ENCODE data around the gene TEX35.

TEX35 gene

DNA sequence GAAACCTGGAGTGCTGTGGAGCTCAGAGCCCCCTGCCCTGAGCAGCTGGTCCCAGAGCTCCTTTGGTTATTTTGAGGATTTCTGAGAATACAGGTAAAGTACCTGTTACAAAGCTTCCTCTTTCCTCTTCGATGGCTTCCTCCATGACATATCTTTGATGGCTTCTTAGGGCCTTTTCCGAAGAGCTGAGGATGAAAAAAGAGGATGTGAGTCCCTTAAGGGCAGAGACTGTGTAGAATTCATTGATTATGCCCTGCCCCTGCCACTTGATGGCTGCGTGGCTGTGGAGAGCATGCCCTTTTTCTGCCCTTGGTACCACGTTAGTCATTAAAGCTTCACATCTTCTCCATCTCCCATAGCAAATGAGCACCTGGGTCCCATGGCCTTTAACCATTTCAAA is 14.2 kb downstream of the TEX35 start:
- no peak for DNase-seq

DNA sequence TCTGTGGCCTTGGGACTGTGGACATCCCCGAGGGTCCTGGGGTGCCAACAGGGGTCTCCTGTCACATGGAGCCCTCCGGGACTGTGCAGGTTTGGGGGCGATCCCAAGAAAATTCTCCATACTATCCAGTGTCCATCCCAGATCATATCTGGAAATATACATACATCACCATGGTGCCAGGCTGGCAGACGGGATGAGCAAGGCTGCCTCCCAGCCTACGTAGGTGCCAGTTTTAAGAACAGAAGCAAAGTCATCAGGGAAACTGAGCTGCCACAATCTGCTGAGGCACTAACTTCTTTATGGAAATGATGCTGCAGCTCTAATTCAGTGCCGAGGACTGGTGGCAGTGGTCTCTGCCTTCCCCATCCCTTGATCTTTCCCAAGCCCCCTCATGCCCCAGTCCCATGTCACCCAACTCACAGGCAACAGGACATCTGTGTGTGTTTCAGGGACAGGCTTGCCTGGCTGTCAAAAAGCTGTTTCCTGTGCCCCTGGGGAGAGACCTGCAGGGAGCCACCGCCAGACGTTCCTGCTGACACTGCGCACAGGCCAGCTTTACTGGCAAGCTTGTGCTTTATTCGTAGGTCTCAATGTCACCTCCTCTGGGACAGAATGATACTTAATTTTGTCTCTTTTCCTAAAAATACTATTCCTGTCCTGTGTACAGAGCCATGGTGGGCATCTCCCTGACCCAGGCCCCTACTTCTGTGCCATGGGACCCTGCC is 15.5 kb downstream of the TEX35 start:
- DNase-seq = no peak

DNA sequence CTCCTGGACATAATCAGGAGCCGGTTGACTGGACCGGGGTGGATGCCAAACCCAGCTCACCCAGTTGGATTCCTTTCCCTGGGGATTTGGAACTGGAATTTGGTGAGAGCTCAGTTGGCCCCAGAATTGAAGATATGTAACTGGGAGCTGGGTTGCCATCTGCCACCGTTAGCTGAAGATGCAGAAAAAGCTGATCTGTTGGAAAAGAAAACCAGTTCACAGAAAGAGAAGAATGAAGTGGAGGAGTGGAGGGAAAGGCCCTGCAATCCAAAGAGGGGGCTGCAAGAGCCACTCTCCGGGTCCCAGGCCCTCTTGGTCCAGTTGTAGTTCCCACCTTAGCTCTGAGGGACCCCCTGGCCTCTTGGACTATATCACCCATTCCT is 16.0 kb downstream of the TEX35 start:
- DNase-seq = no peak

DNA sequence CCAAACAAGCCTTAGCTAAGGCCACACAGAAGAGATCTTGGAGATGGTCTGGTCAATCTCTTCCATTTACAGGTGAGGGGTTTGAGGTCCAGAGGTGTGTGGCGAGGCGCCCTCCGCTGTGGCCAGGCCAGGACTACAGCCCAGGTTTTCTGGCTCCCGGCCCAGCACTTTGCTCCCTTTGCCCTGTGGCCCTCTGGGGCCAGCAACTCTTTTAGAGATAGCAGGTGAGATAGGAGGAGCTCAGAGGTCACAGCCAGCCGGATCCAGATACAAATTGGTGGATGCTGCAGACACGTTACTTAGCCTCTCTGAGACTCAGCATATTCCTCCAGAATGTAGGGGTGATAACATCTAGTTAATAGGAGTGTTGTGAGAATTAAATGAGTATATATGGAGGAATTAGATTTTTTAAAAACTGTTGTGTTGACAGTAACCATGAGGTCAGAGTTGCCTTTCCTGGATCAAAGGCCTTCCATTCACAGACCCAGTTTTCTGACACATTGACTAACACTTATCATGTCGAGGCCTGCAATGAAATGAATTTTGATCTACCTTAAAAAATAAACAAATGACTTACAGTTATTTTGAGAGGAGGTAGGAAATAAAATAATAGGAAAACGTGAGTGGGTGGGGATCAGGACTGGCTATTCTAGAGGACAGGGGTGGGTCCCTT is 16.6 kb downstream of the TEX35 start:
- no peak for DNase-seq

DNA sequence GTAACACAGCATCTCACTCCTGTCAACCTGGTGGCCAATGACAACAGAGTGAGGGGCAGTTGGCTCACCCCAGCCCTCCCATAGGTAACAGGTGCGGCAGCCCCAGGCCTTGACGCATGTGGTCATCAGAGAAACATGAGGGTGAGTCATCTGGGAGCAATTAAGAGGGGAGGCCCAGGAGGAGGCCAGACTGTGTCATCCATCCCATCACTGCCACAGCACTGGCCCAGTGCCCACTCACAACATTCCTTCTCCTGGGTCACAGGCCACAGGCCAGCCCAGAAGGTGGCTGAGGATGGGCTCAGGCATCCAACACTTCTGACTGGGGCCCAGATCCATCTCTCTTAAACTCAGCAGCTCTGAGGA is 17.1 kb downstream of the TEX35 start:
- no peak for DNase-seq

DNA sequence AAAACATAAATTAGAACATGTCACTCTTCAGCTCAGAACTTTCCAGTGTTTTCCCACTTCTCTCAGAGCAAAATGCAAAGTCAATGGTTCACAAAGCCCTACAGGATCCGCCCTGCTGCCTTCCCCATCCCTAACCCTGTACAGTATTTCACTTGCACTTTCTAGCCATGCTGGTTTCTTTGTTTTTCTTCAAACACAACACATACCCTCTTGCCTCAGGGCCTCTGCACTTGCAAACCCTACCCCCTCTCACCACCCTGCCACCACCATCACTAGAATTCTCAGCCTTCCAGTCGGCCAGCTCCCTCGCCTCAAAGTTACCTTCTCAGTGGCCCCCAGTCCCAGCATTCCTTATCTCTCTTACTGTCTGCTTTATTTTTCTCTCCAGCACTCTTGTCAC is 17.6 kb downstream of the TEX35 start:
- no peak for DNase-seq

DNA sequence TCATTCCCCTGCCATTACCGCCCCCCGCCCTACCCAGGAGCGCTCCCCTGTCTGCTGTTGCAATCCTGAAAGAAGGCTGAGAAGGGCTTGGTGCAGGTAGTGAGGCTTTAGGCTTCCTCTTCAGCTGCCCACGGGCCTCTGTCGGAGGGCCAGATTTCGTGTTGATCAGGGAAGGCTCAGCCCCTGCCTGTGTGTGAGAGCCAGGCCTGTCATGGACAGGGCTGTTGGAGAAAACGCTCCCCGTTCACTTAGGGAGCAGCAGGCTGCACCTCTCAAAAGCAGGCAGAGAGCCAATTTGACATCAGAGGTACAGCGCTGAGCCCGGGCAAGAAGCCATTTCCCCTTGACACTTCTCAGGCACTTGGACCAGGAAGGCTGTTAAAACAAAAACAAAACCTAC is 19.0 kb downstream of the TEX35 start:
- no peak for DNase-seq

DNA sequence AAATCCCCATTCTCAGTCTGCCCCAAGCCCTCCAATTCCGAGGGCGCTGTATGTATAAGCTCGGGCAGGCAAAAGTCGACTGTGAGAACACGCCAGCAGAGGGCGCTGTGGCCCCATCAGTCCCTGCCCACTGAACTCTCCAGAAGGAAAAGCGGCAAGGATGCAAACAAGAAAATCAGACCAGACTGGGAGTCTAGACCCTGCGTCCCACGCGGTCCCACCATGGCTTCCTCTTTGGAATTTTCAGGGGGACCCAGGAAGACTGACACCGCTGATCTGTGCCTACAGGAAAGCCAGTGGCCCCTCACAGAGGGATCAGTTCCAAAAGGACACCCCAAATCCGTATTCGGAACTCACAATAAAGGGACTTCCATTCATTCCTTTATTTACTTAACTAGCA is 19.5 kb downstream of the TEX35 start:
- peak; percentile 81 to 85 for DNase-seq

DNA sequence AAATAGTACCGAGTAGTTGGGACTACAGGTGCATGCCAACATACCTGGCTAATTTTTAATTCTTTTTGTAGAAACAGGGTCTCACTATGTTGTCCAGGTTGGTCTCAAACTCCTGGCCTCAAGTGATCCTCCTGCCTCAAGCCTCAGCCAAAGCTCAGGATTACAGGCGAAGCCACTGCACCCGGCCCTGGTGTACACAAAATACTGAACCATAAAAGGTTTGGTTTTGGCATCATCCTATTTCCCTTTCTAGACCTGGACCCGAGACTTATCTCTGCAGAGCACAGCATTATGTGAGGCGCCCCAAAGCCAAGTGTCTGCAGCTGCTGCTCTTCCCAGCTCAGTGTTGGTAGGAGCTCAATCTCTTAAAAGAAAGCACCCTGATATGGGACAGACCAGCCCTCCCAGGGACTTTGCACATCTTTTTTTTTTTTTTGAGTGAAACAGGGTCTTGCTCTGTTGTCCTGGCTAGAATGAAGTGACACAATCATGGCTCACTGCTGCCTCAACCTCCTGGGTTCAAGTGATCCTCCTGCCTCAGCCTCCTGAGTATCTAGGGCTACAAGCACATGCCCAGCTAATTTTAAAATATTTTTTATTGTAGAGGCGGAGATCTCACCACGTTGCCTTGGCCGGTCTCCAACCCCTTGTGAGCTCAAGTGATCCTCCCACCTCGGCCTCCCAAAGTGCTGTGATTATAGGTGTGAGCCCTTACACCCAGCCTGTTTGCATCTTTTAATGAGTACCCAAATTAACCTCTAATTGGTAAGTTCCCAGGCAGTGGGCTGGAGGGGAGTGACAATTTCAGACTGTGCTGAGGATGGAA is 20.4 kb downstream of the TEX35 start:
- no peak for DNase-seq

DNA sequence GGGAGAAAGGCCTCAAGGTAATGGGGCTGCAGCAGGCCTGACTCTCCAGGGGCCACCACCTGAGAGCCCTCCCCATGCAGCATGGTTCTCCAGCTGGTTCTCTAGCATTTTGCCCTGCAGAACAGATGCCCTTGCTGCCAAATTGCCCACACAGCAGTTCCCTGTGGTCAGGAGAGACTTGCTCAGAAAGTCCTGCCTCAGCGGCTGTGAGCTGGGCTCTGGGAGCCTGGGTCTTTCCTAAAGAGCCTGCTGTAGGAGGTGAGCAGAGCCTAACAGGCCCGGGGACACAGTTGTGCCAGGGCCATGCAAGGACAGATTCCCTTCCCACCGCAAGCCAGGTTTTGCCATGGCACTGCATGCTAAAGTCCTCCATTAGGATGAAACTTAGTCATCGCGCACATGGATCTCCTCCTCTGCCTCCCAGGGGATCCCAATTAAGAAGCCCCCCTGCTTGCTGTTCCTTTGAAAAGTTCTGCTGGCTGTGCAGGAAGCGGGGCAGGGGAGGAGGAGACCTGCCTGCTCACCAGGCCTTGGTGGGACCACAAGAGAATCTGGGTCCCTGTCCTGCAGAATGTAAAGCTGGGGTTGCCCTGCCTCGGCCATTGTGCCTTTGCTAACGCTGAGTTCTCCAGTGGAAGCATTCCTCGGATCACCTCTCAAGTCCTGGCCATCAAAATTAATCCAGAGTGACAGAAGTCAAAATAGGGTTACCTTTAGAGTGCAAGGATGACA is 21.4 kb downstream of the TEX35 start:
- DNase-seq = no peak

DNA sequence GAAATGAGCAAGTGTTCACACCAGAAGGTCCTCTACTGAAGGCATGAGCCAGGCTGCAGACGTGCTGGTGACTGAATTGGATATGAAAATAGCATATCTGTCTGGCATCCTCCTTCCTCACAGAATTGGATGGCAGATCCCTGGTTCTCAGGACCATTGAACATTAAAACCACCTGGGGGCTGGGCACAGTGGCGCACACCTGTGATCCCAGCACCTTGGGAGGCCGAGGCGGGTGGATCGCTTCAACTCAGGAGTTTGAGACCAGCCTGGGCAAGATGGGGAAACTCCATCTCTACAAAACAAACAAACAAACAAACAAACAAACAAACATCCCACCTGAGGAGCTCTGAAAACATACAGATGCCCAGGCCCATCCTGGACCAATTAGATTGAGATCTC is 23.4 kb downstream of the TEX35 start:
- DNase-seq = no peak

DNA sequence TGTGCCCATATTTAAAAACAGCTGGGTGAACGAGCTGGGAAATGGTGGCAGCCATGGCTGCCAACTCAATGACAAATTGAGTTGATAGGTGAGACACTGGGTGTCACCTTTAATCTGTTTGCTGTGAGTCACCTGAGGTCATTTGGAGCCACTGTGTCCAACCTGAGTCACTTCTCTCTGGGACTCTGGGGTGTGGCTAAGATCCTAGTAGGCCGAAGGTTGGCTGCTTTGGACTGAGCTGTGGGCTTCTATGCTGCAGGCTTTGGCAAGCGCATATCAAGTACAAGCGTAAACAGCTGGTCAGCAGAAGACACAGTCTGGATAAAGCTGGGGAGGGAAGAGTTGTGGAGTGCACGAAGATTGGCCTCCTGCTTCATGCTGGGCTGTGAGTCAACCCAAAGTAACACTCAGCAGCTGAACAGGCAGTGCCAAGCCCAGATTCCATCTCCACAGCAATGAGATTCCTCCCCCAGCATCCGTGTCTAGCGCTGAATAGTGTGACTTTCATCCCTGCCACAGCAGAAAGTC is 24.0 kb downstream of the TEX35 start:
- DNase-seq = no peak

DNA sequence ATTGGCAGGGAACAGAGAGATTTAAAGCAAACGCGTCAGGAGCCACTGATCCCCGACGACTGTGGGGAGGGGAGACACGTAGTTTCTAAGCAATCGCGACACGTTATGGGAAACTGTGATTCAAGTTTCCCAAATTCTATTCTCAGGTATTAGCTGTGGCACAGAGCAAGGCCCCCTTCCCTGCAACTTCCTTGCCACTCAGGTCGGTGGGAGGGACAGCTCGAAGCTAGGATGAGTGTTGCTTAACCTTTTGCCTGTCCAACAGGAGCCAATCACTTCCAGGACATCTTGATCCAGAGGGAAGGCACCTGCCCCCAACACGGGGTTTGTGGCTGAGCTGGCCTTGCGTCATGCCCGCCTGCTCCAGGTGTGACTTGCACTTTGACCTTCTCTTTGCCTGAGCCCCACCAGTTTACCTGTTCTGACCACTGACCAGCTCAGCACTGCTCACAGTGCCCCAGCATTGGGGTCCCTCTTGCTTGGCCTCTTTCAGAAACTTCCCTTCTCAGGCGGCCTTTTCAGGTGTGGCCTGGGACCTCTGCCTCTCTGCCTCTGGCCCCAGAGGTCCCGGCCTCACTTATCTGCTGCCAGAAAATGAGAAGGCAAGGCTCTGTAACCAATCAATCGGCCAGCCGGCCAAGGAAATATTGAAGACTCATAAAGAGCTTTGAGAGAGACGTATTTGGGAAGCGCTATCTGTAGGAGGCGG is 24.6 kb downstream of the TEX35 start:
- no peak for DNase-seq

DNA sequence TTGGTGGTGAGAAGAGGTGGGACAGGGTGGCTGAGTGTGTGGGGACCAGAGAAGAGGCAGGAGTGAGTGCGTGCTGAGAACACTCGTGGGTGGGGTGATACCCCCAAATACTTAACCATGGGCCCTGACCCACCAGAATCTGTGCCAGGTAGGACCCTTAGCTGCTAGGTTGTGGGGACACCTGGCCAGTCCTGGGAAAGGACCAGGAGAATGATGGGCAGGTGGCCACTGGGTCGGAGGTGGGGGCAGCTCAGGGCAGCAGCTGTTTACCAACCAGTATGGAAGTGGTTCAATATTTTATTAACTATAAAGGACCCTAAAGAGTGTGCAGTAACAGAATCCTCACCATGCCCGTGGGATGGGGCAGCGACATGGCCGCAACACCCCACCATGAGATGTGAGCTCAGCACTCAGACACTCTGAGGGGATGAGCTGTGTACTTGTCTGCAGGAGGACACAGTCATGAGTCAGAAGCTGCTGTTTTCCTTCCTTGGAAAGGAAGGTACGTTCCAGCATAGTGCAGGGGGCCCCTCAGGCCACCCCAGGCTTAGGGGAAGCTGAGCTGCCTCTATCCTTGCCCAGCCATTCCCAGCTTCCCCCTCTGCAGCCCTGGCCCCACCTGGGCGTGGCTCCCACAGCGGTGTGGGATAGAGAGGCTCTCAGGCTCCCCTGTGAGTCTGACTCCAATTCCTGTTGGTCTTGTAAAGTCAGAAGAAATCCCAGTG is 25.4 kb downstream of the TEX35 start:
- DNase-seq = no peak

DNA sequence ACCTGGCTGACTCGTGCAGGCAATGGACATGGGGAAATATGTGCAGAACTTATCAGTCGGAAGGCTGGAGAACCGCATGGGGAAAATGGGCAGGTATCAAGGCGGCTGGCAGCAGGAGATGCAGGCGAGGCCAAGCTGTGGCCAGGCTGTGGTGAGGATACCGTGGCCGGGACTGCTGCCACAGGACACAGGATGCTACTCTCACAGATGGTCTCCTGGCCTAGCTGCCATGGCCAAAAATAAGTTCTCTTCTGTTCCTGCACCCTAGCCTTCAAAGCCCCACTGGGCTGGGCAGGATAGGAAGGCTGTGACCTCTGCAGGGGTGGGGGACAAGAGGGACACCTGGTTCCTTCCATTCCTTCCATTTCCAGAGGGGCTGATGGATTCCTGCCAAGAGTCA is 26.4 kb downstream of the TEX35 start:
- no peak for DNase-seq

DNA sequence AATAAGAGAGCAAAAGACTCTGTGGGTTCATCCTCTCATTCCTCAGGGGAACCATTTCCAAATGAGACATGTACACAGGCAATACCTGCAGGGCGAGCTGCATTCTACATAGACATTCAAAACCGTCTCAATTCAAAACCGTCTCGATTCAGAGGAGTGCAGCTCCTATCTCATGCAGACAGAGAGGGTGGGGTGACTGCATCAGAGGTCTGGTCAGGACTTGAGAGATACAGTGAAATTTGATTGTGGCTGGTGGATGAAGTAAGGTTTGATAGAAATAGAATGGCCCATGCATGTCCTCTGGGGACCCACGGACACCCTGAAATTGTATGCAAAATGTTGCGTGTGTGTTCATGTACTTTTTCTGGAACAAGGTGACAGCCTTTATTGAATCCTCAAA is 27.3 kb downstream of the TEX35 start:
- no peak for DNase-seq

DNA sequence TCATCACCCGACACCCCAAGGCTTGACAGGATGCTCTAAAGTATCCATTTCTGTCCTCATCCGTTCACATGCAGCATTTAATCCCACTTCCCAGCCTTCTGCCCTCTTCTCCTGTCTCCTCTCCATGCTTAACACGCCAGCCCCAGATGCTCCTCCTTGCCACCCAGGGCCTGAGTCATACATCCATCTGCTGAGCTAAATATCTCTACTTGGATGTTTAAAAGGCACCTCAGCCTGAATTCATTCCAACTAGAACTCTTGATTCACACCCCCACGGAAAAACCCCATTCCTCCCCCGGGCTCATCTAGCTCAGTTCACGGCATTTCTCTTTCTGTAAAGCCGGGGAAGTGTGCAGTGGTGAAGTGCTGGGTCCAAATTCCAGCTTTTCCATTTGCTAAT is 27.7 kb downstream of the TEX35 start:
- DNase-seq = no peak

DNA sequence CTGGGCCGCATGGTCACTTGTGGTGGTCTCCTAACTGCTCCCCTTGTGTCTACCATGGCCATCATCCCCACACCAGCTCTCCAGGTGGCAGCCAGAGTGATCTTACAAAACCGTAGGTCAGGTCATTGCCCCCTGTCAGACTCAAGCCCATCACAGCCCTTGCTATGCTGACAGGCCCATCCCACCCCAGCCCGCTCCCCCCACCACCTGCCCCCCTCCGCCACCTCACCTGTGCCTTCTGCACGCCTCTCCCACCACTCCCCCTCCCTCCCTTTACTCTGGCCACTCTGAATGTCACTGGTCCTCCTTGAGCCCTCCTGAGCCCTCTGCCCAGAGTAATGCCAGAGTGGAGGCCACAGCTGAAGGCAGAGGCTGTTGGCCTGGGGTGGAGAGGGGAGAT is 28.5 kb downstream of the TEX35 start:
- no peak for DNase-seq

DNA sequence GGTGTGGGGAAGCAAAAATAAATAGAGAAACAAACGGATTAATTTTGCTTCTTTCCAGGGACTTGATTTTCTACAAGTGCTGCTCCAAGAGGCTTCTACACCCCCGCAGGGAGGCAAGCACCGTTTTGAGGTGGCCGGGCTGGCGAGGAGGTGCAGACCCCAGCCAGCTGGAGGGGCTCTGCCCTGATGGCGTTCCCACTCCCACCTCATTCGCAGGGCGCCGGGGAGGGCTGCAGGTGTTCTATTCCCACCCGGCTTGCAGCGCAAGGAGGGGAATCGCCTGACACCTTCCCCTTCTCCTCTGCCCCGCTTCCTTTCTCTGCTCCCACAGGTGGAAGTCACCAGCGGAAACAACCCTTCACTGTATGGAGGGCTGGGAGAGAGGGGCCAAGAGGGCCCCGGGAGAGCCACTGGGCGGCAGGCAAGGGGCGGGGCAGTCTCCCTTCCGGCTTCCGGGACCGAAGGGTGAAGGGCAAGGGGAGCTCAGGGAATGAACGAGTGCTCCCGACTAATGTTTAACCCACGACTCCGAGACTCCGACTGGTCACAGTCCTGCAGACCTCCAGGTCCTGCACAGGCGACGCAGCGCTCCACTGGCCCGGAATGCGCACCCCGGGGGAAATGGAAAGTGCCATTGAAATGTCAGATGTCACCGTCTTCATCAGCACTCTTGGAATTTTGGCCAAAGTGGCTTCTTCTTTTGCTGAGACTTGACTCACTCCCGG is 29.1 kb downstream of the TEX35 start:
- peak; percentile 64 to 68 for DNase-seq

DNA sequence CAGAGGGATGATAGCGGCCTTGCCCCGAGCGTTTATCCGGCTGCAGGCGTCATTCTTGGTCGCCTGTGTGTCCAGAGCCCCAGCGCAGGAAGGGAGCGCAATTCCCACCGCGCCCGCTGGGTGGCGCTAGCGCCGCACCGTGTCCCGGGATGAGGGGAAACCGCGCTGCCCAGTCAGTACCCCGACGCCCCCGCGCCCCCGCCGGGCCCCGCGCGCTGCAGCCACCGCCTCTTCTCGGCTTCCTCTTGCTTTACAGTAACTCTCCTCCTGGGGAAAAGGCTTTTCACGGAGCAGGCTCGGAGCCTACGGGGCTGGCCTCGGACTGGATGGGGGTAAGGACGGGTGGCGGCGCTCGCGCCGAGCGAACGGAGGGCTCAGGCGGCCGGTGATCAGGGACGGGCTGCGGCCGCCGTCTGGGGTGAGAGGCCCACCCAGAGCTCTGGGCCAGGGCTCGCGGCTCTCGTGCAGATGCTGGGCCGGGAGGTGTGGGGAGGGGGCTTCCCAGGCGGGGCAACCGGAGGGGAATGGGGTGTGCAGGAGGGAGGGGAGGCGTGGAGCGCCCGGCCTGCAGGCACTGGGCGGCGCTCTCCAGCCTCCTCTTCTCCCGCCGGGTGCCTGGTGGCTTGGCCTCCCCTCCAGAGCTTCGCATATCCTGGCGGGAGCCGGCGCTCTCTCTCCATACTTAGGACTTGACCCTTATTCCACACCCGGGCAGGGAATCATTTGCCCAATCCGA is 29.8 kb downstream of the TEX35 start:
- peak; percentile 96 to 98 for DNase-seq

DNA sequence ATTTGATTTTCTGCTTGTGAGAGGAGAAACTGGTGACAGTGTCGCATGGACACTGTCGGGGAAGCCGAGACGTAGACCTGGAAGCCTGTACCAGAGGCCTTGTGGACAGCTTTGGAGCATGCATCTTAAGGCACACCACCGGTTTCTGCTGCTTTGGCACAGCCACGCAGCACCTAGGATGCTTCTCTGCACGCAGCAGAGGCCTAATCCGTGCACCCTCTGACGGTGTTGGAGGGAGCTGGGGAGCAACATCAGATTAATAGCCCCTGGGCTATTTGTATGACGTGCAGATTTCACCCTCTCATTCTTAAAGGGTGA is 30.3 kb downstream of the TEX35 start:
- DNase-seq = no peak
